ENCODE measurements around the gene APOL3. TPM values are rescaled to one million over a fixed set of nuclear protein-coding genes. Genes with fewer than 3 reads are reported as not detected.
"Not testable (repeated sequence)": the region's sequence is repeated elsewhere in the genome, so short reads cannot be mapped to it uniquely, and the experiment has no call there.

The APOL3 gene, protein sequence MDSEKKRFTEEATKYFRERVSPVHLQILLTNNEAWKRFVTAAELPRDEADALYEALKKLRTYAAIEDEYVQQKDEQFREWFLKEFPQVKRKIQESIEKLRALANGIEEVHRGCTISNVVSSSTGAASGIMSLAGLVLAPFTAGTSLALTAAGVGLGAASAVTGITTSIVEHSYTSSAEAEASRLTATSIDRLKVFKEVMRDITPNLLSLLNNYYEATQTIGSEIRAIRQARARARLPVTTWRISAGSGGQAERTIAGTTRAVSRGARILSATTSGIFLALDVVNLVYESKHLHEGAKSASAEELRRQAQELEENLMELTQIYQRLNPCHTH
- total RNA-seq: 12.1 and 13.8 TPM in 2 replicates

DNA sequence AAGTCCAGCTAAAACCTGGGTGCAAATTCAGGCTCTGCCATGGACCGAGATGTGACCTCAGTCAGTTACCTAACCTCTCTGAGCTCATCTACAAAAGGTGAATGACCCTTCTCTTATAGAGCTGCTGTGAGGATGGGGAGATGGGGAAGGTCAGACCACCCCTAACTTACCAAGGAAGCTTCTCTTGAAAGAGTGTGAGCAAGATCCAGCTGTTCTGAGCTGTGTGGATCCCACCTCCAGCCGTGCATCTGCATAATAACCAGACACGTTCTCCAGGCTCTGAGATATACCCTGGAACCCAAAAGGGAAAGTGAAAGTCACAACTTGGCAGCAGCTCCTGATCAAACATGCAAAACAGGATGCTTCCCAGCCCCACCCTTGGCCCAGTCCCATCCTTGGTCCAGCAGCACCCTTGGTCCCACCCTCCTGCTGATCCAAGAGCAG lies at the start of gene APOL3:
Gene APOL3, minus strand, starts transcription at position 257 of the 444 bp plus-strand sequence. CDS start 11,700 bp downstream, outside the sequence.
- peak; percentile 82 for DNase-seq (ENCODE audit: insufficient read length, low spot score, missing footprints)
- TF ChIP-seq CTCF (IDR thresholded peaks at IDR 0.05; ENCODE audit: extremely low read depth, low read depth, low read length): no peak
- Histone ChIP-seq H3K9me3 (ENCODE audit: low read depth, low read length) (no peaks in the 10 kb centered on the region), H3K36me3 (ENCODE audit: insufficient read depth, low read length) (no peaks in the 10 kb centered on the region), H3K27ac (ENCODE audit: low read depth, low read length) (no peak within 1 kb of the TSS), H3K79me2 (ENCODE audit: insufficient read depth, low read length) (no peaks in the 10 kb centered on the region), H2AFZ (ENCODE audit: low read length) (peak within 1 kb of the TSS; percentile 93), H3K4me1 (ENCODE audit: insufficient read depth, low read length) (peaks cover 29% of the 10 kb centered on the region), H3K4me3 (ENCODE audit: insufficient read depth, low read length) (peak within 1 kb of the TSS; percentile 63), H4K20me1 (ENCODE audit: insufficient read depth, low read length) (no peaks in the 10 kb centered on the region), H3K27me3 (ENCODE audit: insufficient read depth, low read length) (no peaks in the 10 kb centered on the region), H3K4me2 (ENCODE audit: insufficient read depth, low read length) (peak within 1 kb of the TSS; percentile 78)

DNA sequence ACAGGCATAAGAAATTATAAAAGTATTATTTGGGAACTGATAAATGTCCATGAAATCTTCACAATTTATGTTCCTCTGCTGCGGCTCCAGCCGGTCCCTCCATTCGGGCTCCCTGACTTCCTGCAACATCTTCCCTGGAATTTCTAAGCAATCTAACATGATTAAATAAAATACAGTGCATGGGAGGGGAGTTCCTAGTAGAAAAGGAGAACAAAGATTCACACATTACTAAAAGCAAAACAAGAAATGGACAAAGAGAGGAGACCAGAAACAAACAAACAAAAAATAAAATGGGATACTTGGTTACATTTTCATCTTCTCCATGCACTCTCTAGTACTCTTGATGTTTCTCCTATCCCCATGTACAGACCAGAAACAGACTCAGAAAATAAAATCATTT lies 49.7 kb upstream of the APOL3 start:
- Histone ChIP-seq H2AFZ (ENCODE audit: low read length) (no peak overlapping the region), H3K79me2 (ENCODE audit: insufficient read depth, low read length) (no peaks in the 10 kb centered on the region), H3K9me3 (ENCODE audit: low read depth, low read length) (no peaks in the 10 kb centered on the region), H3K36me3 (ENCODE audit: insufficient read depth, low read length) (no peaks in the 10 kb centered on the region), H3K27me3 (ENCODE audit: insufficient read depth, low read length) (peaks cover 19% of the 10 kb centered on the region), H3K4me3 (ENCODE audit: insufficient read depth, low read length) (no peak overlapping the region), H3K4me1 (ENCODE audit: insufficient read depth, low read length) (no peaks in the 10 kb centered on the region), H3K4me2 (ENCODE audit: insufficient read depth, low read length) (no peak overlapping the region), H4K20me1 (ENCODE audit: insufficient read depth, low read length) (no peaks in the 10 kb centered on the region), H3K27ac (ENCODE audit: low read depth, low read length) (no peak overlapping the region)
- no peak for DNase-seq (ENCODE audit: insufficient read length, low spot score, missing footprints)
- no peak for TF ChIP-seq CTCF (IDR thresholded peaks at IDR 0.05; ENCODE audit: extremely low read depth, low read depth, low read length)

GRCh38 chr22:36209488-36209908 lies 48.9 kb upstream of the APOL3 start:
- not testable (repeated sequence) for H3K27ac ChIP-seq (ENCODE audit: low read depth, low read length); H3K4me3 ChIP-seq (ENCODE audit: insufficient read depth, low read length); H3K4me2 ChIP-seq (ENCODE audit: insufficient read depth, low read length); H3K4me1 ChIP-seq (ENCODE audit: insufficient read depth, low read length); H2AFZ ChIP-seq (ENCODE audit: low read length); H4K20me1 ChIP-seq (ENCODE audit: insufficient read depth, low read length); DNase-seq (ENCODE audit: insufficient read length, low spot score, missing footprints); H3K36me3 ChIP-seq (ENCODE audit: insufficient read depth, low read length); H3K9me3 ChIP-seq (ENCODE audit: low read depth, low read length); H3K79me2 ChIP-seq (ENCODE audit: insufficient read depth, low read length)
- peaks cover 15% of the 10 kb centered on the region for H3K27me3 ChIP-seq (ENCODE audit: insufficient read depth, low read length)

GRCh38 chr22:36208914-36209313 lies 48.4 kb upstream of the APOL3 start:
- H3K4me2 ChIP-seq (ENCODE audit: insufficient read depth, low read length): no peak overlapping the region
- H3K79me2 ChIP-seq (ENCODE audit: insufficient read depth, low read length): no peaks in the 10 kb centered on the region
- H3K4me1 ChIP-seq (ENCODE audit: insufficient read depth, low read length): no peaks in the 10 kb centered on the region
- H3K27me3 ChIP-seq (ENCODE audit: insufficient read depth, low read length): peaks cover 15% of the 10 kb centered on the region
- H3K27ac ChIP-seq (ENCODE audit: low read depth, low read length): no peak overlapping the region
- no peaks in the 10 kb centered on the region for H3K9me3 ChIP-seq (ENCODE audit: low read depth, low read length)
- DNase-seq (ENCODE audit: insufficient read length, low spot score, missing footprints): no peak
- H2AFZ ChIP-seq (ENCODE audit: low read length): no peak overlapping the region
- no peaks in the 10 kb centered on the region for H3K36me3 ChIP-seq (ENCODE audit: insufficient read depth, low read length)
- H3K4me3 ChIP-seq (ENCODE audit: insufficient read depth, low read length): no peak overlapping the region
- TF ChIP-seq CTCF (IDR thresholded peaks at IDR 0.05; ENCODE audit: extremely low read depth, low read depth, low read length): no peak
- H4K20me1 ChIP-seq (ENCODE audit: insufficient read depth, low read length): no peaks in the 10 kb centered on the region
